Parathyroid adenoma (tissue), 2 donors: Measurements from ENCODE around the gene LEFTY2.
"Not testable (repeated sequence)": the region's sequence is repeated elsewhere in the genome, so short reads cannot be mapped to it uniquely, and the experiment has no call there.

ENCODE experiments used
- H2AFZ ChIP-seq: fragments of 300-600 bp; sonication (generic); one replicate; pipeline ENCODE4 v1.7.0; 2017; ENCODE audit warnings: antibody characterized with exemption, mild to moderate bottlenecking
- H3K27ac ChIP-seq: fragments of 300-600 bp; sonication (generic); one replicate; pipeline ENCODE4 v1.7.0; 2017
- H3K27me3 ChIP-seq: fragments of 300-600 bp; sonication (generic); one replicate; pipeline ENCODE4 v1.7.0; 2017; ENCODE audit warnings: low read length; ENCODE audit not compliant: control insufficient read depth, insufficient read depth
- H3K36me3 ChIP-seq: fragments of 300-600 bp; sonication (generic); one replicate; pipeline ENCODE4 v1.7.0; 2017; ENCODE audit warnings: low read length; ENCODE audit not compliant: control insufficient read depth, insufficient read depth
- H3K4me1 ChIP-seq: fragments of 300-600 bp; sonication (generic); one replicate; pipeline ENCODE4 v1.7.0; 2017; ENCODE audit warnings: control low read depth
- H3K4me2 ChIP-seq: fragments of 300-600 bp; sonication (generic); one replicate; pipeline ENCODE4 v1.7.0; 2017; ENCODE audit warnings: low read length
- H3K4me3 ChIP-seq: fragments of 300-600 bp; sonication (generic); one replicate; pipeline ENCODE4 v1.7.0; 2017; ENCODE audit warnings: low read depth, low read length
- H3K79me2 ChIP-seq: fragments of 300-600 bp; sonication (generic); one replicate; pipeline ENCODE4 v1.7.0; 2017; ENCODE audit warnings: control low read depth
- H3K9ac ChIP-seq: fragments of 300-600 bp; sonication (generic); one replicate; pipeline ENCODE4 v1.7.0; 2017; ENCODE audit warnings: mild to moderate bottlenecking
- H3K9me3 ChIP-seq: fragments of 300-600 bp; sonication (generic); one replicate; pipeline ENCODE4 v1.7.0; 2017; ENCODE audit warnings: low read length; ENCODE audit not compliant: control insufficient read depth
- TF ChIP-seq, protein P1 (sequence below): fragments of 300-600 bp; sonication (generic); IDR thresholded peaks from one replicate; pipeline ENCODE4 v1.7.0; 2017; ENCODE audit warnings: antibody characterized with exemption, mild to moderate bottlenecking
- donor health status: primary hyperparathyroidism.

Gene LEFTY2

GRCh38 chr1:225940385-225941151, 452 bp downstream of the LEFTY2 start:
- no peak overlapping the region for H3K27ac ChIP-seq

GRCh38 chr1:225939939-225940310, 1.1 kb downstream of the LEFTY2 start:
- H3K4me1 ChIP-seq, H3K9me3 ChIP-seq, H2AFZ ChIP-seq, H3K27ac ChIP-seq, H3K27me3 ChIP-seq, H3K79me2 ChIP-seq, H3K4me2 ChIP-seq, H3K9ac ChIP-seq, H3K4me3 ChIP-seq, H3K36me3 ChIP-seq: not testable (repeated sequence)

More at GRCh38 chr1:225940385-225941151, 452 bp downstream of the LEFTY2 start:
- no peak overlapping the region for H2AFZ ChIP-seq
- H3K9ac ChIP-seq = no peak overlapping the region
- H3K4me2 ChIP-seq = no peak overlapping the region
- no peaks in the 10 kb centered on the region for H3K79me2 ChIP-seq
- no peaks in the 10 kb centered on the region for H3K36me3 ChIP-seq
- H3K27me3 ChIP-seq = no peaks in the 10 kb centered on the region
- H3K9me3 ChIP-seq = no peaks in the 10 kb centered on the region
- no peaks in the 10 kb centered on the region for H3K4me1 ChIP-seq
- H3K4me3 ChIP-seq = no peak overlapping the region
- TF ChIP-seq, protein P1, sequence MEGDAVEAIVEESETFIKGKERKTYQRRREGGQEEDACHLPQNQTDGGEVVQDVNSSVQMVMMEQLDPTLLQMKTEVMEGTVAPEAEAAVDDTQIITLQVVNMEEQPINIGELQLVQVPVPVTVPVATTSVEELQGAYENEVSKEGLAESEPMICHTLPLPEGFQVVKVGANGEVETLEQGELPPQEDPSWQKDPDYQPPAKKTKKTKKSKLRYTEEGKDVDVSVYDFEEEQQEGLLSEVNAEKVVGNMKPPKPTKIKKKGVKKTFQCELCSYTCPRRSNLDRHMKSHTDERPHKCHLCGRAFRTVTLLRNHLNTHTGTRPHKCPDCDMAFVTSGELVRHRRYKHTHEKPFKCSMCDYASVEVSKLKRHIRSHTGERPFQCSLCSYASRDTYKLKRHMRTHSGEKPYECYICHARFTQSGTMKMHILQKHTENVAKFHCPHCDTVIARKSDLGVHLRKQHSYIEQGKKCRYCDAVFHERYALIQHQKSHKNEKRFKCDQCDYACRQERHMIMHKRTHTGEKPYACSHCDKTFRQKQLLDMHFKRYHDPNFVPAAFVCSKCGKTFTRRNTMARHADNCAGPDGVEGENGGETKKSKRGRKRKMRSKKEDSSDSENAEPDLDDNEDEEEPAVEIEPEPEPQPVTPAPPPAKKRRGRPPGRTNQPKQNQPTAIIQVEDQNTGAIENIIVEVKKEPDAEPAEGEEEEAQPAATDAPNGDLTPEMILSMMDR = no peak

- not testable (repeated sequence) for H3K27ac ChIP-seq, H2AFZ ChIP-seq, H3K4me3 ChIP-seq, H3K9me3 ChIP-seq, H3K36me3 ChIP-seq, H3K4me1 ChIP-seq, H3K9ac ChIP-seq, H3K4me2 ChIP-seq, H3K27me3 ChIP-seq, H3K79me2 ChIP-seq
Observed at GRCh38 chr1:225939097-225939938, 1.7 kb downstream of the LEFTY2 start.

- no peak overlapping the region for H3K4me2 ChIP-seq
- H3K36me3 ChIP-seq = no peaks in the 10 kb centered on the region
- no peaks in the 10 kb centered on the region for H3K4me1 ChIP-seq
- no peak overlapping the region for H3K9ac ChIP-seq
- H3K79me2 ChIP-seq = no peaks in the 10 kb centered on the region
- H2AFZ ChIP-seq = no peak overlapping the region
- no peaks in the 10 kb centered on the region for H3K27me3 ChIP-seq
- H3K9me3 ChIP-seq = no peaks in the 10 kb centered on the region
- no peak overlapping the region for H3K27ac ChIP-seq
- H3K4me3 ChIP-seq = no peak overlapping the region
- TF ChIP-seq, protein P1 = no peak
Observed at GRCh38 chr1:225937048-225937968, 3.7 kb downstream of the LEFTY2 start.

- H3K79me2 ChIP-seq = no peaks in the 10 kb centered on the region
- H3K36me3 ChIP-seq = no peaks in the 10 kb centered on the region
- TF ChIP-seq, protein P1 = no peak
- H3K4me3 ChIP-seq = no peak overlapping the region
- H3K27me3 ChIP-seq = no peaks in the 10 kb centered on the region
- no peaks in the 10 kb centered on the region for H3K9me3 ChIP-seq
- H3K4me1 ChIP-seq = no peaks in the 10 kb centered on the region
- no peak overlapping the region for H3K4me2 ChIP-seq
- no peak overlapping the region for H2AFZ ChIP-seq
- no peak overlapping the region for H3K9ac ChIP-seq
- no peak overlapping the region for H3K27ac ChIP-seq
Observed at GRCh38 chr1:225936523-225936922, 4.5 kb downstream of the LEFTY2 start.

DNA sequence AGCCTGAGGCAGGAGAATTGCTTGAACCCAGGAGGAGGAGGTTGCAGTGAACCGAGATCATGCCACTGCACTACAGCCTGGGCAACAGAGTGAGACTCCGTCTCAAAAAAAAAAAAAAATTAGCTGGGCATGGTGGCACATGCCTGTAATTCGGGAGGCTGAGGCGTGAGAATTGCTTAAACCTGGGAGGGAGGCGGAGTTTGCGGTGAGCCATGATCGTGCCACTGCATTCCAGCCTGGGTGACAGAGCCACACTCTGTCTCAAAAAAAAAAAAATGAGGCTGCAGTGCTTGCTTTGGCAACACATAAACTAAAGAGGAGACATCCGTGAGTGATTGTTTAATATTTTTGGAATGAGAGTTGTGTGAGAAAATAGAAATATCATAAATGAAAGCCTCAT, 4.9 kb downstream of the LEFTY2 start:
- not testable (repeated sequence) for H3K9me3 ChIP-seq, H3K36me3 ChIP-seq, H3K27me3 ChIP-seq, H3K9ac ChIP-seq, H2AFZ ChIP-seq, H3K4me1 ChIP-seq, H3K27ac ChIP-seq, H3K4me2 ChIP-seq, H3K79me2 ChIP-seq, H3K4me3 ChIP-seq
